OCI-LY3 (cell line): ENCODE data around the gene MPND.

Experiments
- H2AFZ ChIP-seq: fragments of 200-600, 300-600 bp; shearing (Covaris generic); 2 replicates; pipeline ENCODE4 v1.6.0; 2014; ENCODE audit warnings: antibody characterized with exemption, low read depth, low read length
- H3K27ac ChIP-seq: fragments of 200-600, 300-600 bp; sonication (generic); 2 replicates; pipeline ENCODE4 v1.5.1; 2014; ENCODE audit warnings: mild to moderate bottlenecking, low read length, moderate library complexity, mixed read lengths
- H3K27me3 ChIP-seq: fragments of 200-600, 300-600 bp; sonication (generic); 2 replicates; pipeline ENCODE4 v1.6.1; 2014; ENCODE audit warnings: low read depth, low read length, mixed read lengths
- H3K36me3 ChIP-seq: fragments of 200-600, 300-600 bp; sonication (generic); replicated peaks from 2 replicates; pipeline ENCODE3; 2014; ENCODE audit warnings: low read depth, low read length, mixed read lengths
- H3K4me1 ChIP-seq: fragments of 300-600, 200-600 bp; sonication (generic); 2 replicates; pipeline ENCODE4 v1.6.1; 2014; ENCODE audit warnings: low read length, mixed read lengths
- H3K4me2 ChIP-seq: fragments of 200-600, 300-600 bp; sonication (generic); 2 replicates; pipeline ENCODE4 v1.6.1; 2014; ENCODE audit warnings: low read length, mixed read lengths
- H3K4me3 ChIP-seq: fragments of 300-600, 200-600 bp; sonication (generic); 2 replicates; pipeline ENCODE4 v1.5.1; 2014; ENCODE audit warnings: antibody characterized with exemption, mild to moderate bottlenecking, low read length, moderate library complexity
- H3K79me2 ChIP-seq: fragments of 300-600, 200-600 bp; shearing (Covaris generic); 2 replicates; pipeline ENCODE4 v1.6.1; 2014; ENCODE audit warnings: mild to moderate bottlenecking, low read length, mixed read lengths
- H3K9ac ChIP-seq: fragments of 300-600, 200-600 bp; shearing (Covaris generic); 2 replicates; pipeline ENCODE4 v1.6.0; 2014; ENCODE audit warnings: mild to moderate bottlenecking, low read length, moderate library complexity
- H3K9me3 ChIP-seq: fragments of 200-600, 300-600 bp; shearing (Covaris generic); 2 replicates; pipeline ENCODE4 v1.6.1; 2014; ENCODE audit warnings: low read length, mixed read lengths; ENCODE audit not compliant: insufficient read depth
- H4K20me1 ChIP-seq: fragments of 200-600, 300-600 bp; sonication (generic); 2 replicates; pipeline ENCODE4 v1.6.1; 2016; ENCODE audit warnings: low read length, mixed read lengths; ENCODE audit not compliant: insufficient read depth
- CTCF ChIP-seq: fragments of 200-600, 300-600 bp; sonication (generic); IDR thresholded peaks from 2 replicates; pipeline ENCODE4 v1.5.1; 2014; ENCODE audit warnings: antibody characterized with exemption, low read length, low read depth
- EZH2phosphoT487 ChIP-seq: fragments of 200-600 bp; shearing (Covaris generic); IDR thresholded peaks from 2 replicates; pipeline ENCODE4 v1.6.1; 2018; ENCODE audit warnings: antibody characterized with exemption, mixed run types, low read depth

Gene MPND

GRCh38 chr19:4302243-4302640, 41.1 kb upstream of the MPND start, which contains the start of gene TMIGD2:
Gene TMIGD2, minus strand, starts transcription at chr19:4302389. Its CDS starts 4 bp downstream, at chr19:4302385.
- H3K79me2 ChIP-seq, result no peaks in the 10 kb centered on the region
- H2AFZ ChIP-seq, result no peak within 1 kb of the TSS
- no peaks in the 10 kb centered on the region for H3K4me1 ChIP-seq
- TF ChIP-seq CTCF (no peak), EZH2phosphoT487 (no peak)
- no peaks in the 10 kb centered on the region for H3K9me3 ChIP-seq
- no peak within 1 kb of the TSS for H3K27ac ChIP-seq
- no peak within 1 kb of the TSS for H3K4me3 ChIP-seq
- H3K9ac ChIP-seq, result no peak within 1 kb of the TSS
- H4K20me1 ChIP-seq, result no peaks in the 10 kb centered on the region
- H3K36me3 ChIP-seq, result no peaks in the 10 kb centered on the region
- no peaks in the 10 kb centered on the region for H3K27me3 ChIP-seq
- no peak within 1 kb of the TSS for H3K4me2 ChIP-seq

- Histone ChIP-seq H3K79me2 (no peaks in the 10 kb centered on the region), H3K9ac (no peak overlapping the region), H4K20me1 (no peaks in the 10 kb centered on the region), H3K9me3 (no peaks in the 10 kb centered on the region), H3K36me3 (no peaks in the 10 kb centered on the region), H2AFZ (peak overlapping the region; percentile 48), H3K4me1 (no peaks in the 10 kb centered on the region), H3K4me2 (peak overlapping the region; percentile 67), H3K27me3 (no peaks in the 10 kb centered on the region), H3K27ac (no peak overlapping the region), H3K4me3 (peak overlapping the region; percentile 77)
- TF ChIP-seq EZH2phosphoT487 (no peak), CTCF (no peak)
Observed at GRCh38 chr19:4303819-4304537, 39.4 kb upstream of the MPND start.

GRCh38 chr19:4304538-4305256, 38.7 kb upstream of the MPND start, which contains the start of gene FSD1:
Gene FSD1, plus strand, starts transcription at chr19:4304598. Its CDS starts 149 bp downstream, at chr19:4304747.
- Histone ChIP-seq H3K4me2 (peak within 1 kb of the TSS; percentile 67), H3K9ac (peak within 1 kb of the TSS; percentile 12; the same call in 1 of the 2 replicates), H3K36me3 (no peaks in the 10 kb centered on the region), H3K4me3 (peak within 1 kb of the TSS; percentile 77), H3K27ac (no peak within 1 kb of the TSS), H3K27me3 (no peaks in the 10 kb centered on the region), H3K9me3 (no peaks in the 10 kb centered on the region), H4K20me1 (no peaks in the 10 kb centered on the region), H2AFZ (peak within 1 kb of the TSS; percentile 48), H3K79me2 (no peaks in the 10 kb centered on the region), H3K4me1 (no peaks in the 10 kb centered on the region)
- TF ChIP-seq EZH2phosphoT487 (no peak), CTCF (no peak)

GRCh38 chr19:4305257-4305612, 38.1 kb upstream of the MPND start:
- Histone ChIP-seq H3K4me3 (peak overlapping the region; percentile 77; the same call in 1 of the 2 replicates), H3K4me2 (peak overlapping the region; percentile 67; the same call in 1 of the 2 replicates), H3K27ac (no peak overlapping the region)

More at GRCh38 chr19:4305257-4305612, 38.1 kb upstream of the MPND start:
- H4K20me1 ChIP-seq, result no peaks in the 10 kb centered on the region
- H2AFZ ChIP-seq, result no peak overlapping the region
- H3K36me3 ChIP-seq, result peaks cover 1% of the 10 kb centered on the region
- H3K27me3 ChIP-seq, result no peaks in the 10 kb centered on the region
- H3K9me3 ChIP-seq, result no peaks in the 10 kb centered on the region
- H3K9ac ChIP-seq, result no peak overlapping the region
- H3K79me2 ChIP-seq, result no peaks in the 10 kb centered on the region
- TF ChIP-seq EZH2phosphoT487 (no peak), CTCF (no peak)
- no peaks in the 10 kb centered on the region for H3K4me1 ChIP-seq
